ENCODE results near the gene DHRS7.

Gene DHRS7

GRCh38 chr14:60169722-60170121 lies 4.5 kb upstream of the DHRS7 start:
- Histone ChIP-seq H3K4me1 (ENCODE audit: control insufficient read depth, insufficient read depth, low read length, poor library complexity, severe bottlenecking) (no peaks in the 10 kb centered on the region), H3K9me3 (ENCODE audit: control insufficient read depth, low read length) (no peaks in the 10 kb centered on the region), H3K27ac (ENCODE audit: low read depth, low read length, severe bottlenecking) (no peak overlapping the region), H3K36me3 (ENCODE audit: control insufficient read depth, insufficient read depth, low read length) (no peaks in the 10 kb centered on the region), H3K4me3 (ENCODE audit: extremely low read depth, insufficient read depth, low read length, poor library complexity, severe bottlenecking) (no peak overlapping the region)
- WGBS, 2 experiments (ENCODE audit: insufficient coverage in 2 of 2) = 58 to 75% methylated on average over 2 of the region's 3 CpGs

- no peak overlapping the region for H3K4me3 ChIP-seq (ENCODE audit: extremely low read depth, insufficient read depth, low read length, poor library complexity, severe bottlenecking)
- no peaks in the 10 kb centered on the region for H3K9me3 ChIP-seq (ENCODE audit: control insufficient read depth, low read length)
- 78 to 80% methylated on average over 1 to 2 of the region's 3 CpGs for WGBS, 2 experiments (ENCODE audit: insufficient coverage in 2 of 2)
- peaks cover 2% of the 10 kb centered on the region for H3K36me3 ChIP-seq (ENCODE audit: control insufficient read depth, insufficient read depth, low read length)
- H3K4me1 ChIP-seq (ENCODE audit: control insufficient read depth, insufficient read depth, low read length, poor library complexity, severe bottlenecking) = no peaks in the 10 kb centered on the region
- no peak overlapping the region for H3K27ac ChIP-seq (ENCODE audit: low read depth, low read length, severe bottlenecking)
Measured at GRCh38 chr14:60166142-60166541, 944 bp upstream of the DHRS7 start.

- Histone ChIP-seq H3K9me3 (ENCODE audit: control insufficient read depth, low read length) (no peaks in the 10 kb centered on the region), H3K36me3 (ENCODE audit: control insufficient read depth, insufficient read depth, low read length) (peaks cover 2% of the 10 kb centered on the region), H3K4me3 (ENCODE audit: extremely low read depth, insufficient read depth, low read length, poor library complexity, severe bottlenecking) (peak overlapping the region; percentile 76), H3K27ac (ENCODE audit: low read depth, low read length, severe bottlenecking) (no peak overlapping the region), H3K4me1 (ENCODE audit: control insufficient read depth, insufficient read depth, low read length, poor library complexity, severe bottlenecking) (no peaks in the 10 kb centered on the region)
- WGBS, 2 experiments (ENCODE audit: insufficient coverage in 2 of 2) = 13 to 38% methylated on average over 2 of the region's 4 CpGs
Measured at GRCh38 chr14:60165547-60165876, 314 bp upstream of the DHRS7 start.

GRCh38 chr14:60164404-60164711 lies 840 bp downstream of the DHRS7 start:
- Histone ChIP-seq H3K4me3 (ENCODE audit: extremely low read depth, insufficient read depth, low read length, poor library complexity, severe bottlenecking) (peak overlapping the region; percentile 76), H3K36me3 (ENCODE audit: control insufficient read depth, insufficient read depth, low read length) (peaks cover 2% of the 10 kb centered on the region), H3K9me3 (ENCODE audit: control insufficient read depth, low read length) (no peaks in the 10 kb centered on the region), H3K27ac (ENCODE audit: low read depth, low read length, severe bottlenecking) (peak overlapping the region; percentile 73), H3K4me1 (ENCODE audit: control insufficient read depth, insufficient read depth, low read length, poor library complexity, severe bottlenecking) (no peaks in the 10 kb centered on the region)
- 42 to 60% methylated on average over 2 to 3 of the region's 5 CpGs for WGBS, 2 experiments (ENCODE audit: insufficient coverage in 2 of 2)

- Histone ChIP-seq H3K36me3 (ENCODE audit: control insufficient read depth, insufficient read depth, low read length) (peaks cover 2% of the 10 kb centered on the region), H3K9me3 (ENCODE audit: control insufficient read depth, low read length) (no peaks in the 10 kb centered on the region), H3K4me1 (ENCODE audit: control insufficient read depth, insufficient read depth, low read length, poor library complexity, severe bottlenecking) (no peaks in the 10 kb centered on the region), H3K27ac (ENCODE audit: low read depth, low read length, severe bottlenecking) (no peak overlapping the region), H3K4me3 (ENCODE audit: extremely low read depth, insufficient read depth, low read length, poor library complexity, severe bottlenecking) (peak overlapping the region; percentile 76)
- WGBS, 2 experiments (ENCODE audit: insufficient coverage in 2 of 2) = 64% methylated on average over 2 of the region's 6 CpGs; no CpG with 5 or more reads in 1 of the 2 experiments
Measured at GRCh38 chr14:60163693-60164092, 1.5 kb downstream of the DHRS7 start.

GRCh38 chr14:60161196-60162107 lies 3.7 kb downstream of the DHRS7 start:
- H3K27ac ChIP-seq (ENCODE audit: low read depth, low read length, severe bottlenecking) = no peak overlapping the region
- 69 to 83% methylated on average over 1 to 2 of the region's 2 CpGs for WGBS, 2 experiments (ENCODE audit: insufficient coverage in 2 of 2)
- no peaks in the 10 kb centered on the region for H3K9me3 ChIP-seq (ENCODE audit: control insufficient read depth, low read length)

GRCh38 chr14:60160422-60160821 lies 4.8 kb downstream of the DHRS7 start:
- no peak overlapping the region for H3K27ac ChIP-seq (ENCODE audit: low read depth, low read length, severe bottlenecking)
- peaks cover 2% of the 10 kb centered on the region for H3K36me3 ChIP-seq (ENCODE audit: control insufficient read depth, insufficient read depth, low read length)
- 99 to 100% methylated on average over 4 to 7 of the region's 7 CpGs for WGBS, 2 experiments (ENCODE audit: insufficient coverage in 2 of 2)
- no peaks in the 10 kb centered on the region for H3K9me3 ChIP-seq (ENCODE audit: control insufficient read depth, low read length)
- H3K4me3 ChIP-seq (ENCODE audit: extremely low read depth, insufficient read depth, low read length, poor library complexity, severe bottlenecking) = no peak overlapping the region
- H3K4me1 ChIP-seq (ENCODE audit: control insufficient read depth, insufficient read depth, low read length, poor library complexity, severe bottlenecking) = no peaks in the 10 kb centered on the region

More at GRCh38 chr14:60161196-60162107, 3.7 kb downstream of the DHRS7 start:
- no peak overlapping the region for H3K4me3 ChIP-seq (ENCODE audit: extremely low read depth, insufficient read depth, low read length, poor library complexity, severe bottlenecking)
- peaks cover 2% of the 10 kb centered on the region for H3K36me3 ChIP-seq (ENCODE audit: control insufficient read depth, insufficient read depth, low read length)
- no peaks in the 10 kb centered on the region for H3K4me1 ChIP-seq (ENCODE audit: control insufficient read depth, insufficient read depth, low read length, poor library complexity, severe bottlenecking)

- no peak overlapping the region for H3K27ac ChIP-seq (ENCODE audit: low read depth, low read length, severe bottlenecking)
- no peak overlapping the region for H3K4me3 ChIP-seq (ENCODE audit: extremely low read depth, insufficient read depth, low read length, poor library complexity, severe bottlenecking)
- 89 to 100% methylated on average over 1 to 2 of the region's 2 CpGs for WGBS, 2 experiments (ENCODE audit: insufficient coverage in 2 of 2)
- peaks cover 18% of the 10 kb centered on the region for H3K36me3 ChIP-seq (ENCODE audit: control insufficient read depth, insufficient read depth, low read length)
- H3K4me1 ChIP-seq (ENCODE audit: control insufficient read depth, insufficient read depth, low read length, poor library complexity, severe bottlenecking) = peaks cover 7% of the 10 kb centered on the region
- no peaks in the 10 kb centered on the region for H3K9me3 ChIP-seq (ENCODE audit: control insufficient read depth, low read length)
Measured at GRCh38 chr14:60154671-60155070, 10.5 kb downstream of the DHRS7 start.

- no peak overlapping the region for H3K4me3 ChIP-seq (ENCODE audit: extremely low read depth, insufficient read depth, low read length, poor library complexity, severe bottlenecking)
- no peaks in the 10 kb centered on the region for H3K9me3 ChIP-seq (ENCODE audit: control insufficient read depth, low read length)
- 86 to 100% methylated on average over 1 of the region's 3 CpGs for WGBS, 2 experiments (ENCODE audit: insufficient coverage in 2 of 2)
- peaks cover 7% of the 10 kb centered on the region for H3K4me1 ChIP-seq (ENCODE audit: control insufficient read depth, insufficient read depth, low read length, poor library complexity, severe bottlenecking)
- no peak overlapping the region for H3K27ac ChIP-seq (ENCODE audit: low read depth, low read length, severe bottlenecking)
- H3K36me3 ChIP-seq (ENCODE audit: control insufficient read depth, insufficient read depth, low read length) = peaks cover 18% of the 10 kb centered on the region
Measured at GRCh38 chr14:60153991-60154390, 11.2 kb downstream of the DHRS7 start.

GRCh38 chr14:60151715-60152114 lies 13.5 kb downstream of the DHRS7 start:
- Histone ChIP-seq H3K4me3 (ENCODE audit: extremely low read depth, insufficient read depth, low read length, poor library complexity, severe bottlenecking) (no peak overlapping the region), H3K9me3 (ENCODE audit: control insufficient read depth, low read length) (no peaks in the 10 kb centered on the region), H3K36me3 (ENCODE audit: control insufficient read depth, insufficient read depth, low read length) (peaks cover 18% of the 10 kb centered on the region), H3K27ac (ENCODE audit: low read depth, low read length, severe bottlenecking) (no peak overlapping the region), H3K4me1 (ENCODE audit: control insufficient read depth, insufficient read depth, low read length, poor library complexity, severe bottlenecking) (peaks cover 7% of the 10 kb centered on the region)
- 50 to 67% methylated on average over 2 to 3 of the region's 3 CpGs for WGBS, 2 experiments (ENCODE audit: insufficient coverage in 2 of 2)

- no CpG with 5 or more reads among the region's 3 CpGs for WGBS, 2 experiments (ENCODE audit: insufficient coverage in 2 of 2)
- Histone ChIP-seq H3K9me3 (ENCODE audit: control insufficient read depth, low read length) (no peaks in the 10 kb centered on the region), H3K27ac (ENCODE audit: low read depth, low read length, severe bottlenecking) (no peak overlapping the region), H3K4me3 (ENCODE audit: extremely low read depth, insufficient read depth, low read length, poor library complexity, severe bottlenecking) (no peak overlapping the region), H3K36me3 (ENCODE audit: control insufficient read depth, insufficient read depth, low read length) (peaks cover 30% of the 10 kb centered on the region), H3K4me1 (ENCODE audit: control insufficient read depth, insufficient read depth, low read length, poor library complexity, severe bottlenecking) (no peaks in the 10 kb centered on the region)
Measured at GRCh38 chr14:60134702-60135101, 30.5 kb downstream of the DHRS7 start.
